Activated CD8-positive, alpha-beta memory T cell treated with anti-CD3 and anti-CD28 coated beads, Interleukin-2, amount 50 U/mL, for 24 hours (primary cell): ENCODE measurements around the gene VPS25.
"Not testable (repeated sequence)": the region's sequence is repeated elsewhere in the genome, so short reads cannot be mapped to it uniquely, and the experiment has no call there.

Experiments
- DNase-seq: peaks from one replicate; pipeline ENCODE4 v3.0.0-alpha.2; 2020; ENCODE audit errors: extremely low read depth

Gene VPS25

GRCh38 chr17:42773290-42774035, at the start of gene VPS25:
VPS25 (plus strand) TSS chr17:42773449; CDS start chr17:42773476, 27 bp downstream.
- peak; percentile 60 for DNase-seq

GRCh38 chr17:42723636-42724035, 49.6 kb upstream of the VPS25 start:
- DNase-seq = no peak

- no peak for DNase-seq
Observed at GRCh38 chr17:42725143-42725542, 48.1 kb upstream of the VPS25 start.

- DNase-seq = no peak
Observed at GRCh38 chr17:42740699-42741098, 32.5 kb upstream of the VPS25 start.

- not testable (repeated sequence) for DNase-seq
Observed at GRCh38 chr17:42742916-42743315, 30.3 kb upstream of the VPS25 start.

GRCh38 chr17:42743595-42744282, 29.5 kb upstream of the VPS25 start:
- no peak for DNase-seq

GRCh38 chr17:42744283-42744805, 28.9 kb upstream of the VPS25 start:
- DNase-seq = peak; percentile 25

- DNase-seq = peak; percentile 70
Observed at GRCh38 chr17:42744806-42745617, 28.2 kb upstream of the VPS25 start, which contains the start of gene EZH1. EZH1 (minus strand) TSS chr17:42745040; CDS start chr17:42728941, 16,099 bp downstream.

GRCh38 chr17:42748202-42748907, 24.9 kb upstream of the VPS25 start:
- no peak for DNase-seq

- DNase-seq = no peak
Observed at GRCh38 chr17:42748908-42749798, 24.1 kb upstream of the VPS25 start.

GRCh38 chr17:42750739-42751344, 22.4 kb upstream of the VPS25 start:
- no peak for DNase-seq

- no peak for DNase-seq
Observed at GRCh38 chr17:42751628-42752027, 21.6 kb upstream of the VPS25 start.

GRCh38 chr17:42754782-42755181, 18.5 kb upstream of the VPS25 start:
- no peak for DNase-seq

GRCh38 chr17:42759982-42760651, 13.1 kb upstream of the VPS25 start:
- no peak for DNase-seq

GRCh38 chr17:42760652-42761581, 12.3 kb upstream of the VPS25 start, which contains the start of gene RAMP2:
RAMP2 (plus strand) TSS chr17:42761227; CDS start chr17:42761262, 35 bp downstream.
- no peak for DNase-seq

- no peak for DNase-seq
Observed at GRCh38 chr17:42761638-42762037, 11.6 kb upstream of the VPS25 start.

- DNase-seq = no peak
Observed at GRCh38 chr17:42766124-42766523, 7.1 kb upstream of the VPS25 start.

- DNase-seq = no peak
Observed at GRCh38 chr17:42767512-42767911, 5.7 kb upstream of the VPS25 start.
